GM10248 (cell line): Measurements from ENCODE around the gene MVB12B.

Source experiments
- CTCF ChIA-PET: fragments of 300-600 bp; sonication (Branson Sonifier 250); formaldehyde crosslinking; extraction: SDS; loops from one replicate; lab custom pipeline; 2021; ENCODE audit warnings: antibody characterized with exemption; lab: Yijun Ruan, JAX
- POLR2A ChIA-PET: fragments of 350-650 bp; sonication (Branson Sonifier 250); formaldehyde crosslinking; extraction: SDS; loops from one replicate; lab custom pipeline; 2020; ENCODE audit warnings: antibody characterized with exemption; lab: Yijun Ruan, JAX
- DNase-seq: peaks from one replicate; pipeline ENCODE4 v3.0.0; 2012; ENCODE audit errors: extremely low spot score
- TF ChIP-seq, protein P1 (sequence below): IDR thresholded peaks from 2 replicates; pipeline ENCODE4 v1.5.1; 2012; ENCODE audit warnings: mild to moderate bottlenecking, low read depth; ENCODE audit errors: extremely low read depth, missing control alignments, control extremely low read depth

MVB12B gene

DNA sequence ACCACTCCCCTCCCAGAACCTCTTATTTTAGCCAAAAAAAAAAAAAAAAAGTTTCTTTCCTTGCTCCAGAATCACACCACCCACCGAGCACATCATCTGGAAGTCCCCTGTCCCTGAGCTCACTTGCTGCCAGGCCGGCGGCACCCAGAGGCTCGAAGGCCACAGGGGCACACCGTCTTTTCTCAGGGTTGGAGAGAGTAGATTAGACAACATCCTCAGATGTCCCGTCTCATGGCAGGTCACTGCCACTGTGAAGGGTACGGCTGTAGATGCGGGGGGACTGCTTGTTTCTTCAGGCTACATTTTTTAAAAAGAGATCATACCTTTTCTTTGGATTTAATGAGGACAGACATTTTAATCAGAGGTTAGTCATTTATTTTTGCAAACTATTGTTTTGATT lies 109.0 kb downstream of the MVB12B start:
- POLR2A ChIA-PET, result no interaction called here
- DNase-seq, result no peak
- CTCF ChIA-PET, result interaction anchor here (1.5 kb wide), 1 partner anchor 28 kb away, joined by 4 read pairs; no protein-coding TSS in a partner anchor
- TF ChIP-seq, protein P1, sequence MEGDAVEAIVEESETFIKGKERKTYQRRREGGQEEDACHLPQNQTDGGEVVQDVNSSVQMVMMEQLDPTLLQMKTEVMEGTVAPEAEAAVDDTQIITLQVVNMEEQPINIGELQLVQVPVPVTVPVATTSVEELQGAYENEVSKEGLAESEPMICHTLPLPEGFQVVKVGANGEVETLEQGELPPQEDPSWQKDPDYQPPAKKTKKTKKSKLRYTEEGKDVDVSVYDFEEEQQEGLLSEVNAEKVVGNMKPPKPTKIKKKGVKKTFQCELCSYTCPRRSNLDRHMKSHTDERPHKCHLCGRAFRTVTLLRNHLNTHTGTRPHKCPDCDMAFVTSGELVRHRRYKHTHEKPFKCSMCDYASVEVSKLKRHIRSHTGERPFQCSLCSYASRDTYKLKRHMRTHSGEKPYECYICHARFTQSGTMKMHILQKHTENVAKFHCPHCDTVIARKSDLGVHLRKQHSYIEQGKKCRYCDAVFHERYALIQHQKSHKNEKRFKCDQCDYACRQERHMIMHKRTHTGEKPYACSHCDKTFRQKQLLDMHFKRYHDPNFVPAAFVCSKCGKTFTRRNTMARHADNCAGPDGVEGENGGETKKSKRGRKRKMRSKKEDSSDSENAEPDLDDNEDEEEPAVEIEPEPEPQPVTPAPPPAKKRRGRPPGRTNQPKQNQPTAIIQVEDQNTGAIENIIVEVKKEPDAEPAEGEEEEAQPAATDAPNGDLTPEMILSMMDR, result no peak

DNA sequence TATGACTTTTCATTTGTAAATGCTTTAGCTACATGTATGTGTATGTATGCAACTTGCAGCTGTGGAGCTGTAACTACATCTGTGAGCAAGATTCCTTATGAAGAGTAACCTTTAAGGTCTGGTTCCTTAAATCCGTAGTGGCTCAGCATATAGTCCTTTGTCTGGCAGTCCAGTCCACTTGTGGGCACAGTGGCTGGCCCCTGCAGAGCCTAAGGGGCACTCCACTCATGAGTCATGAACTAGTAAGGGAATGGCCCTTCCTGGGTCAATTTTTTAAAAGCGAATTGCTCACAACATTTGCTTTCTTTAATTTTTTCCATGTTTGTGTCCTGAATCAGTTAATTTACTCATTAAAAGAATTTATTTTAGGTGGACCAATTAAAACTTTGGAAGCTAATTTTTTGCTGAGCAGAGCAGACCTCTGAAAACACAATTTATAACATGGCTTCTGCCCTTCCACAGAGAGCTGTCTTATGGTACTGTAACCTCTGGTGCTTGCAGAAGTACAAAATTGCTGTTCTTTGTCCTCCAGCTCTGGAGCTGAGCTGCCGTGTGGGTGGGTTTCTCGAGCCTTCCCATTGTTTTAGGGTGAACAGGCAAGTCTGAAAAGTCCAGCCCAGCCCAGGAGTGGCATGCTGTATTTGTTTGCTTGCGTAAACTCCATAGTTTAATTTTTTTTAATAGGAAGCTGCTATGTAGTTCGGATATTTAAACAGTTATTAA lies 110.1 kb downstream of the MVB12B start:
- ChIA-PET CTCF (interaction anchor here (1.0 to 1.5 kb wide), 3 partner anchors 27 to 62 kb away, joined by 3 to 4 read pairs (median 3); no protein-coding TSS in a partner anchor), POLR2A (no interaction called here)
- DNase-seq, result no peak
- TF ChIP-seq, protein P1, result no peak

DNA sequence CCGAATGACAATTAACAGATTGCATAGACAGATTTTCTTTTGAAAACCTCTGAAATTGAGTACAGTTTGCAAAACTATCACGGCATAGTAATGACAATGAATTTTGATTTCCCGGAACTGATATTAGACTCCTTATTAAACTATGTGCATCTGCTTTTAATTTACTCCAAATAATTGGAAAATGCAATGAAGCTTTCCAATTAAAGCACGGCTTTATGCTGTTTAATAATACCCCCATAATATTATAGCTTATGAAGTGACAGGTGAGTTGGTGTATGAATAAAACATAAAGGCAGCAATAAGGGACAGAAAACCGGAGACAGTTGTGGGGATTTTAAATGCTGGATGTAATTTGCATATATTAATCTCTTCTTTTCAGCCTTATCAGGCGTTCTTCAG lies 110.6 kb downstream of the MVB12B start:
- TF ChIP-seq, protein P1, result no peak
- no peak for DNase-seq
- CTCF ChIA-PET, result interaction anchor here (1.0 to 1.2 kb wide), 2 partner anchors 54 to 62 kb away, joined by 3 read pairs; no protein-coding TSS in a partner anchor
- POLR2A ChIA-PET, result no interaction called here

DNA sequence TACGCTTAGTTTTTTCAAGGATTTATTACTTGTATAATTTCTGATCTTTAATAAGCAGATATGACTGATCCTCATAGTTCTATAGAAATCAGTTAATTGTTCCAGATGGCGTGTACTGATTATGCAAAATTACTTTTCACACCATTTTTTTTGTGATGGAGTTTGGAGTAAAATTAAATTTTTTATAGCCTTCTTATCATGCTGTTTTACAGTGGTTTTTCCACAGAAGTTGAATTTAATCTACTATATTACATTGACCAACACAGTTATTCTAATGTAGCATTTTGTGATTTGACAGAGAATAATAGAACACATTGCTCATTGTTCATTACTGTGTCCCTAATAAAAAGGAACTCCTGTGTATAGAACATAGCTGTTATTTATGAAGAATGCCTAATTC lies 111.1 kb downstream of the MVB12B start:
- POLR2A ChIA-PET, result no interaction called here
- CTCF ChIA-PET, result interaction anchor here (1.0 kb wide), 1 partner anchor 61 kb away, joined by 3 read pairs; no protein-coding TSS in a partner anchor
- no peak for DNase-seq
- TF ChIP-seq, protein P1, result no peak

DNA sequence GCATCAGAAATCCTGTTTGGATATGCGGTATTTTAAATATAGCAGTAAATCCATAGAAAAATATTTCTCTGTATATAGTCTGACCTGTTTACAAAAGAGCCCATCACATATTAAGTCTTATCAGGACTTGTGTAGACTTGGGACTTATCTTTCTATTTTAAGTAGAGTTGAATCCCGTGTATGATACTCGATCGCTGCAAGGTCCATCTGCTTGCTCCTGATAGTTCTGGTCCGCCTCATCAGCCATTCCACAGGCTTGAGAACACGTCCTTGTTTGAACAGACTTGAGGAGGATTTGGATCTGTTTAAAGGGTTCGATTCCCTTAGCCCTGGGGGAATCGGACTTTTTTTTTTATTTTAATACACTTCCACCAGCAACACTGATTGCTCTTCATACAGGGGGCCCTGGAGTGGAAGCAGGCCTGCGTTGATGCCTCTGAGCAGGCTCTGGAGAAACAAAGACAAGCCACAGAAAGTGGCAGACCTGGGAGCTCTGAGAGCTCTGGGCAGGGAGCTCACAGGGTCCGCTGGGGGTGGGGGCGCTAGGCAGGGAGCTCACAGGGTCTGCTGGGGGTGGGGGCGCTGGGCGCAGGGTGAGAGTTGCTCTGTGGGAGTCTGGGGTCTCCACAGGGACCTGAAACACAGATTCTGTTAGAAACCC lies 112.2 kb downstream of the MVB12B start:
- TF ChIP-seq, protein P1, result no peak
- no peak for DNase-seq
- POLR2A ChIA-PET, result no interaction called here
- CTCF ChIA-PET, result interaction anchor here (1.6 kb wide), 1 partner anchor 11 kb away, joined by 4 read pairs; no protein-coding TSS in a partner anchor

DNA sequence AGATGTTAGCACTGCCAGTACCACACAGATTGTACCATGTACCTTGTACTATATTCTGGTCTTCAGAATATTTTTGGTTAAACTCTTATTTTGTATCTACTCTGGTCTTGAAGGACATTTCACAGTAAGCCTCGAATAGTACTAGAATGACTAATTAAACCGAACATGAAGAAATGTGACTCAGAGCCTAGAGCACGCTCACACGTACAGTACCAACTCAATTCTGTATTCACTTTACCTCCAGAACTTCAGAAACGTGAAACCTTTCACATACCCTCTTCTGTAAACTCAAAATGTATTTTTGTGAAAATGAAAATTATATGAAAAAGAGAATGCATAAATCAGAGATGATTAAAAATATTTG lies 112.8 kb downstream of the MVB12B start:
- no peak for DNase-seq
- ChIA-PET POLR2A (no interaction called here), CTCF (interaction anchor here (1.6 kb wide), 1 partner anchor 10 kb away, joined by 4 read pairs; no protein-coding TSS in a partner anchor)
- TF ChIP-seq, protein P1, result no peak
